Left hindlimb (tissue), 1 donor: ENCODE measurements around the gene GLRA2.
"Not testable (repeated sequence)": the region's sequence is repeated elsewhere in the genome, so short reads cannot be mapped to it uniquely, and the experiment has no call there.

Experiments used
- DNase-seq: peaks from one replicate; pipeline ENCODE4 v3.0.0-alpha.2; 2018

GLRA2 gene

DNA sequence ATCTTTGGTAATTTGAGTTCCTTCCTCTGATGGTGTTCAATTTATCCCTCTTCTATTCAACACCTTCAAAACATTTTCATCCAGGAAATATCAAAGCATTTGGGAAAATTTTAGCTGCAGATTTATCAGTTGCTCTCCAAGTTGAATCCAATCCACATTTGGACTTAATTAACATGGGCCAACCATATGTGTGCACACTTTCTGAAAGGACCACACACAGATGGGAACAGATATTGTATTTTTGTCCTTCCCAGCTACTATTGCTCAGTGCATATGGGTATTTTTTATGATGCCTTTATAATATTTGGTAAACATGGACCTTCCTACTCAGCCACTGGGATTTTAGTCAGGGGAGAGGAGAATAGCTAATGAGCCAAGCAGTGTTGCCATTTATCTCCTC, 65.2 kb downstream of the GLRA2 start:
- no peak for DNase-seq

DNA sequence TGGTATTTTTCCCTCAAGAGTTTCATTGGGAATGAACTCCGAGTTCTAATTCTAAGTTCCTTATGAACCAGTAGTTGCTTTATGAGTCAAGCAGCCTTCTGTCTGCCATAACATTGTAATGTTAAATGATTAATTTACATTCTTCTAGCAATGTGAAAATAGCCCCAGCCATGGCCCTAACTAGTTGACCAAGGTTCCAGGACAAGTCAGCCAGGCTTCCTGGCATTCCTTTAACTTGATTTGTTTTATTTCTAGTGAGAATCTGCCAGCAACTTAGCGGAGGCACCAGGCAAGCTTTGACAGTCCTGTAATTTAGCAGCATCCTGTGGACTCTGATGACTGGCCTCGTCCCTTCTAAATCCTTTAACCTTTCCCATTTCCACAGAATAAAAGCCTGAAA, 69.0 kb downstream of the GLRA2 start:
- DNase-seq, result no peak

GRCh38 chrX:14607446-14607985, 78.2 kb downstream of the GLRA2 start:
- no peak for DNase-seq

- not testable (repeated sequence) for DNase-seq
Measured at GRCh38 chrX:14612450-14612849, 83.1 kb downstream of the GLRA2 start.

GRCh38 chrX:14616301-14616700, 87.0 kb downstream of the GLRA2 start:
- peak; percentile 23 for DNase-seq

DNA sequence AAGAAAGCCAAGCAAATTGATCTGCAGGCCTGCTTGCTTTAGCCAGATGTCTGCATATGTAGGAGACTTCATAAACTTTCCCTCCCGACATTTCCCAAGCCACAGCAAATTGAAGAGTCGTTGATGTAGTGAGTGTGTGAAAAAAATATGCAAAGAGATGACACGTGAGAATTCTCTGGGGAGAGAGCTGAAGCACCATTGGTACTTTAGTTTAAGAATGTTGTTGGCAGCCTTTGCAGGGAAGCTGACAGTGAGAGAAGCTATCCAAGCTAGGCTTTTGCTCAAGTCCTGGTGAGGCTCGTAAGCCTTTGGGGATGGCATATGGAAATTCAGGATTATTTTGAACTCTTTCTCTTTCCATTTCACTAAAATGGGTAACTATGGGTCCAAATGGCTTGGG, 87.5 kb downstream of the GLRA2 start:
- peak; percentile 26 for DNase-seq

DNA sequence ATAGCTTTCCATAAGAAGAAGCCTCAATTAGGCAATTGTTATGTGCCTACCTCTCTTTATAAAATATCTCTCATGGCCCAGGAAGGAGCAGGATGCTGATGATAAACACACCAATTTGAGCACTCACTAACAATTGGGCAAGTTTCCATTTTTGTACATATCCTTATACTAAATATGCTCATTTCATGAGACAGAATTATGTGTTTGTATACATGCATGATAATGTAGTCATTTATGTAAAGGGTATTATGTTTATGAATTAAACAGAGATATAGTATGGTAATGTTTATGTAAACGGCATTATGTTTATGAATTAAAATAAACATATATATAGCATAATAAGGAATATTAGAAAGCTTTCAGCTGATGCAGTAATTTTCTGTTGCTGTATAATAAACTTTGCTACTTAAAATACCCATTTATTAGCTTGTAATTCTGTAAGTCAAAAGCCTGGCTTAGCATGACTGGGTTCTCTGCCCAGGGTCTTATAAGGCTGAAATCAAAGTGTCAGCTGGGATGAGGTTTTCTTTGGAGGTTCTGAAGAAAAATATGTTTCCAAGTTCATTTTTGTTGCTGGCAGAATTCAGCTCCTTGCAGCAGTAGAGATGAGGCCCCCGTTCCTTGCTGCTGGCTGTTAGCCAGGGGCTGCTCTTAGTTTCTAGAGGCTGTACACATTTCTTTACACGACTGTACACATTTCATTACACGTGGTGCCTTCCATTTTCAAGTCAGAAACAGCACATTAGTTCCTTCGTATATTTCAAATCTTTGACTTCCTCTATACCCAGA, 89.0 kb downstream of the GLRA2 start:
- DNase-seq, result peak; percentile 49

GRCh38 chrX:14630733-14631132, 101.4 kb downstream of the GLRA2 start:
- DNase-seq, result no peak

DNA sequence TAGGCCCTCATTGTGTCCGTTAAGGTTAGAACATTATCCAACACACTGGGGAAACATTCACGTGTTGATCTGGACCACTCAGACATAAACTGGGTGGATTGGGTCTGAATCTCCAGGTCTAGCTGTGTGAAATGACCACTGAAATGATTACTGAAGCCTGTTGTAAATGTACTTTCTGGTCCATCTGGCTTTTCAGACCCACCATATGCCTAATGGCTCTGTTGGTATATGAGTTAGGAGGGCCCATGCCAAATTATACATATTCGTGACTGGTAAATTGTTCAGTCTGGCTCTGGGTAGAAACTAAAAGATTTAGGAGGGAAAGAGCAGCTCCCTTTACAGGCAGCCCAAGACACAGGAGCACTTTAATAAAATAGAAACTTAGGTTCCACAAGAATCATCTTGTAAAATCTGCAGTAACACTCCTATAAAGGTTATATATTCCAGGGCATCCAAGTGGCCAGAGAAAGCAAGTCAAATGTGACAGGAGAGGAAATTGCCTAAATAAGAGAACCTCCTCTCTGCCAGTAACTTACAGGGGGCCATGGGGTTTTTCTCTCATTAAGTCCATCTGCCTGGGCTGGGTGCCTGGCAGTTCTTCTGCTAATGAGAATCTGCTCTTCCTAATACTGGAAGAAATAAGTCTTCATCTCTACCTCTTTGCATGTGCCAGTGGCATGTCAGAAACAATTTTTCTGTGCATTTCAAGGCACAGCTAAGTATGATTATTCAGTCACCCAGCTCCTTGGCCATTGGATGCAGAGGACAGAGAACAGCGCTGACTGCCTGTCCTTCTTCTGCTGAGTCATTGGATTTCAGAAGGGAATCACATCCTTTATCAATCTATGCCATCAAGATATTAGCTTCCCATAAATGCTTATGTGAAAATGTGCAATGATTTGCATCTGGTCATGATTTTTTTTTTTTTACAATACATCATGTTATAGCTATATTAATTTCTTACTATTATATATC, 112.6 kb downstream of the GLRA2 start:
- DNase-seq, result no peak

DNA sequence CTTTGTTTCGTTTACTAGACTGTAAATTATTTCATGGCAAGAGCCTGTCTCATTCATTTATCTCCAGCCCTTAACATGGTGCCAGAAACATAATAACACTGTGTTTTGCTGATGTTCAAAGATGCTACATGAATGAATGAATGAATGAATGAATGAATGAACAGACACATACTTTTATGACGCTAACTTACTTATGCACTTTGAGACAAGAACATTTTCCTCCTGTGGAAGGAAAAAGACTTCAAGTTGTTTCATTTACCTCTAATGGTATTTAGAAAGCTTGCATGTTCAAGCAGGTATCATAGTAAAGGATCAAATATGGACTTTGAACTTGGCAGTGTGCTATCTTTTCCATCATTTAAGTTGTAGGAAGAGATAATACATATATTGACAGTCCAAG, 131.6 kb downstream of the GLRA2 start:
- no peak for DNase-seq

DNA sequence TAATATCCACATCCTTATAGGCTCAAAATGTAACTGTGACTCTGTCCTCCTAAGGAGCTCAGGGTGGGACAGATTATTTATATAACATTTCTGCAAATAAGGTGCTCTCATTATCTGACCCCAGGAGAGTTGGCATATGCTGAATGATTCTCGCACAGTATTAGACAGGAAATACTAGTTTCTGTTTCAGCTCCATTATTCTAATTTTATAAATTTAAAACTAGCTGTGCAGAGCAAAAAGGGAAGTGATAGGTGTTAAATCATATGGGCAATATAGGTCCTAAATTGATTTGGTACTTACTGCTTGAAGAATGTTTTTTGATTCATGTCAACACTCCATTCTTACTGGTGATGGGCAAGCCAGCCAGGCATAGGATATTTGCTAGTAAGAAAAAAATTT, 141.5 kb downstream of the GLRA2 start:
- no peak for DNase-seq

- no peak for DNase-seq
Measured at GRCh38 chrX:14672611-14673172, 143.4 kb downstream of the GLRA2 start.

DNA sequence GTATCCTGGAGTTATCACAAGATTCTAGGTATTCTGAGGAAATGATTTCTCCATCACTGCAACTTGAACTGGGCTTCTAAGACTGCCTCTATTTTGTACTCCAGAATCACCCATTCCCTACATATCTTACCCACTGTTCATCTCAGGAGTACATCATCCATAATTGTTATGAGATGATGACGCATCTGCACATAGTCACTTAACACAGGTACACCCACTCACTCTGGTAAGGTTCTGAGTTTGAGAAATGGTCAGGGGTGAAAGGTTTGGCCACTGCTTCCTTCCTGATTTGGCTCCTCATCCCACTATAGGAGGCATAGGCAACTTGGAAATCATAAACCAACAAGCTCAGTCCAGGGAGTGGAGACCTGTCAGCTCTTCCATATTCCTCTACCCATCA, 143.9 kb downstream of the GLRA2 start:
- no peak for DNase-seq

DNA sequence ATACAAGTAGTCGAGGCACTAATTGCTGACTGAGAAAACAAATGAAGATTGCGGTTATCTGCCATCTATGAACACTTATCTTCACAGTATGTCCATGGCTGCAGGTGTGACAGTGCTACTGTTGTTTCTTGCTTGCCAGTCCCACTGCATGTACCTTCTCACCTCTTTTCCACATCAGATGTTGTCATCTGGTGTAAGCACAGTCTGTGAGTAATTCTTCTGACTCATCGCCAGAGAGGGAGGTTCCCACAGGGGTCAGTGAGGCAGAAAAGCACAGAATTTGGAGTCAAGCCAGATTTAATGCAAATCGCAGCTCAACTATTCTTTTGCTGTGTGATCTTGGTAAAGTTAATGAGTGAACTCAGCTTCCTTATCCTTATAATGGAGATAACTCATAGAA, 144.4 kb downstream of the GLRA2 start:
- peak; percentile 36 for DNase-seq

DNA sequence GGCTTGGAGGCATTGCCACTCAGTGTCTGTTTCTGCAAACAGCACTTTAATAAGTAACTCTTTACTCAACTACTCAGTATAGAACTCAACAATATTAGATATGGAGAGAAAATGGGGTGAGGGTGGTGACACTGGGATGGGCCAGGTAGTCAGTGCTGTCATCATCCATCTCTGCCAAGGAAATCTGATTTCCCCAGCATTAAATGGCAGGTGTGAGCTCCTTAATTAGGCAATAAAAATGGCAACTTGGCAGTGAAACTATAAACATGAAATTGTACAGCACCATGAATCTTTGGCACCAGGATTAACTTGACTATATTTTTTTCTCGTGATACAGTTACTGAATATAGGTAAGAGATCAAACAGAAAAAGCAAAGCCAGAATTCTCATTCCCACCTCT, 146.2 kb downstream of the GLRA2 start:
- DNase-seq, result no peak

DNA sequence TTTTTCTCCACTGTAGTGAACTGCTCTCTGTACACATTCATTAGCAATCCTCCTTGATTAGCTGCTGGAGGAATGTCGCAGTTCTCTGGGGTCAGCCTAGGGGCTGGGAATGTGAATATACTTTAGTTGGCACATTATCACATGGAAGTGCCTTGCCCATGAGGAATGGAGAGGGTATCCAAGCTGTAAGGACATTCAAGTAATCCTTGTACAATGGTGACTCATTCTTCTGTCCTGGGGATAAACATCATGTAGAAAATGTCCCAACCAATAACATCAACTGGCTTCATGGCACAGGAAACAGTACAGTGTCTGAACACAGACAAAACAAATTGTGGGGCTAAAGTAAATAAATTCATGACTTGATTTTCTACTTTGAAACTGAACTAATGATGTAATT, 147.1 kb downstream of the GLRA2 start:
- no peak for DNase-seq

DNA sequence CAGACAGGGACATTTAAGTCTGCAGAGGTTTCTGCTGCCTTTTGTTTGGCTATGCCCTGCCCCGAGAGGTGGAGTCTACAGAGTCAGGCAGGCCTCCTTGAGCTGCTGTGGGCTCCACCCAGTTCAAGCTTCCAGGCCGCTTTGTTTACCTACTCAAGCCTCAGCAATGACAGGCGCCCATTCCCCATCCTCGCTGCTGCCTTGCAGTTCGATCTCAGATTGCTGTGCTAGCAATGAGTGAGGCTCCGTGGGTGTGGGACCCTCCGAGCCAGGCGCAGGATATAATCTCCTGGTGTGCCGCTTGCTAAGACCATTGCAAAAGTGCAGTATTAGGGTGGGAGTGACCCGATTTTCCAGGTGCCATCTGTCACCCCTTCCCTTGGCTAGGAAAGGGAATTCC, 159.0 kb downstream of the GLRA2 start:
- not testable (repeated sequence) for DNase-seq

- DNase-seq, result no peak
Measured at GRCh38 chrX:14690553-14690952, 161.2 kb downstream of the GLRA2 start.

DNA sequence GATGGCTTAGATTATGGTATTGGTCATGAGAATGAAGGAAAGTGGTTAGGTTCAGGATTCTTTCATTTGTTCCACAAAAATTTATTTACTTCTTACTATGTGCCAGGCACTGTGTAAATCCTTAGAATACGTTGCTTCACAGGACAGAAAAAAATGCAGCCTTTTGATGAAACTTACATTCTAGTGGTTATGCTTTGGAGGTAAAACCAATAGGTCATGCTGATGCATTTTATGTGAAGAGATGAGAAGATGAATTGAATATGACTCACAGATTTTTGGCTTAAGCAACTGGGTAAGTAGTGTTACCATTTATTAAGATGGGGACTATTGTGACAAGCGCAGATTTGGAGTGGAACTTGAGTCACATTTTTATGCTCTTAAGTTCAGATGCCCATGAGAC, 165.3 kb downstream of the GLRA2 start:
- DNase-seq, result no peak

DNA sequence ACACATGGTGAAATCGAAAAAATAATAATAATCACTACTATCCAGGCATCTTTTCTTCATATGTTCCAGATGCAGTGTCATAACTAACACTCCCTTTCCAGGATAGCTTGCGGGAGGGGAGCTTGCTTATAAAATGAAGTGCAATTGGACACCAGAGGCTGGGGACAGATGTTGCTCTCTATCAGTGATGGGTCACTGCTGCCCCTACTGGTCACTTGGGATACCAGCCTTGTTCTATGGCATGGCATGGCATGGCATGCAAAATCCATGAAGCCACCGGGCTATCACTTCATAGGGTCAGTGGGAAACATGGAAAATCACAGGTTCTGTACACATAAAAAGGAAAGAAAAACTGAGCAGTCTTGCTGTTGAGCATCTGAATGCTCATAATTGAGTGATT, 168.1 kb downstream of the GLRA2 start:
- DNase-seq, result no peak

- DNase-seq, result no peak
Measured at GRCh38 chrX:14698790-14699189, 169.5 kb downstream of the GLRA2 start.

DNA sequence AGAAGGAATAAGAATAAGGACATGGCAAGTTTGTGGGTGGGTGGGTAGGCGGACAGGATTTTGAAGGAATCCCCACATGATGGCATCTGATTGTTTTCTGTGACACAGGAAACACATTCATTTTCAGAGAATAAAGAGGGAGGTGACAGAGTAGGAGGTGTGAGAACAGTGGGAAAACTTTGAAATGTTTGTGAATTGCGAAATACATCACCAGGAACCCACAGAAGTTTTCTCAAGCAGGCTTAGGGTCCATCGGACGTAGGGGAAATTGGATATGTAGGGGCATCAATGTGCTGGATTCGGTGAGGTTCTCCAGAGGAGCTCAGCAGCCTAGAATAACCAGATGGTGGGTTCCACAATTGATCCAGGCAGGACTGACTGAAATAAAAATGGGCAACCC, 171.6 kb downstream of the GLRA2 start:
- no peak for DNase-seq

- no peak for DNase-seq
Measured at GRCh38 chrX:14702145-14702544, 172.8 kb downstream of the GLRA2 start.
